Neuron (in vitro differentiated cells): ENCODE data around the gene ZFPL1.

Experiments
- H2AFZ ChIP-seq: one replicate; pipeline ENCODE4 v1.6.1; 2013; ENCODE audit warnings: low read depth, mild to moderate bottlenecking, inconsistent platforms, low read length, moderate library complexity
- H3K27me3 ChIP-seq: one replicate; pipeline ENCODE4 v1.6.1; 2013; ENCODE audit warnings: low read length; ENCODE audit not compliant: insufficient read depth
- H3K36me3 ChIP-seq: one replicate; pipeline ENCODE4 v1.6.1; 2013; ENCODE audit warnings: low read length; ENCODE audit not compliant: insufficient read depth
- H3K4me1 ChIP-seq: one replicate; pipeline ENCODE4 v1.6.1; 2013; ENCODE audit warnings: low read length; ENCODE audit not compliant: insufficient read depth
- H3K4me3 ChIP-seq: 2 replicates; pipeline ENCODE4 v1.5.1; 2013; ENCODE audit warnings: mild to moderate bottlenecking, low read length, moderate library complexity
- H3K9me3 ChIP-seq: one replicate; pipeline ENCODE4 v1.6.1; 2013; ENCODE audit warnings: low read length

Gene ZFPL1

GRCh38 chr11:65083834-65084597, at the start of gene ZFPL1, which contains the start of gene CDCA5:
Gene ZFPL1 (plus strand): TSS chr11:65084222. CDS start chr11:65084699, 477 bp downstream.
Gene CDCA5 (minus strand): TSS chr11:65084040. CDS start chr11:65083978, 62 bp downstream.
- Histone ChIP-seq H3K36me3 (peaks cover 63% of the 10 kb centered on the region), H3K4me3 (peak within 1 kb of the TSS; percentile 88), H2AFZ (peak within 1 kb of the TSS; percentile 66), H3K27me3 (no peaks in the 10 kb centered on the region), H3K4me1 (peaks cover 19% of the 10 kb centered on the region), H3K9me3 (no peaks in the 10 kb centered on the region)

GRCh38 chr11:65034423-65034822, 49.6 kb upstream of the ZFPL1 start:
- peaks cover 27% of the 10 kb centered on the region for H3K36me3 ChIP-seq
- H3K27me3 ChIP-seq = no peaks in the 10 kb centered on the region
- H3K4me1 ChIP-seq = no peaks in the 10 kb centered on the region
- no peak overlapping the region for H2AFZ ChIP-seq
- H3K4me3 ChIP-seq = no peak overlapping the region
- H3K9me3 ChIP-seq = no peaks in the 10 kb centered on the region

- H3K27me3 ChIP-seq = no peaks in the 10 kb centered on the region
- no peak overlapping the region for H2AFZ ChIP-seq
- H3K36me3 ChIP-seq = peaks cover 27% of the 10 kb centered on the region
- no peaks in the 10 kb centered on the region for H3K4me1 ChIP-seq
- H3K9me3 ChIP-seq = no peaks in the 10 kb centered on the region
- no peak overlapping the region for H3K4me3 ChIP-seq
These were observed 48.4 kb upstream of the ZFPL1 start for GRCh38 chr11:65035579-65035978.

- H3K4me3 ChIP-seq = no peak overlapping the region
- H3K36me3 ChIP-seq = peaks cover 25% of the 10 kb centered on the region
- H3K4me1 ChIP-seq = no peaks in the 10 kb centered on the region
- H3K9me3 ChIP-seq = no peaks in the 10 kb centered on the region
- H2AFZ ChIP-seq = no peak overlapping the region
- no peaks in the 10 kb centered on the region for H3K27me3 ChIP-seq
These were observed 47.1 kb upstream of the ZFPL1 start for GRCh38 chr11:65036931-65037330.

GRCh38 chr11:65040520-65040846, 43.5 kb upstream of the ZFPL1 start:
- Histone ChIP-seq H3K9me3 (no peaks in the 10 kb centered on the region), H3K4me1 (peaks cover 4% of the 10 kb centered on the region), H3K27me3 (no peaks in the 10 kb centered on the region), H2AFZ (peak overlapping the region; percentile 86), H3K36me3 (peaks cover 27% of the 10 kb centered on the region), H3K4me3 (peak overlapping the region; percentile 85)

GRCh38 chr11:65040847-65041622, 43.0 kb upstream of the ZFPL1 start, which contains the start of gene SAC3D1:
Gene SAC3D1 (plus strand): TSS chr11:65041210. CDS start chr11:65041293, 83 bp downstream.
- no peaks in the 10 kb centered on the region for H3K9me3 ChIP-seq
- H3K27me3 ChIP-seq = no peaks in the 10 kb centered on the region
- peak within 1 kb of the TSS; percentile 85 for H3K4me3 ChIP-seq
- peak within 1 kb of the TSS; percentile 86 for H2AFZ ChIP-seq
- peaks cover 25% of the 10 kb centered on the region for H3K36me3 ChIP-seq
- peaks cover 4% of the 10 kb centered on the region for H3K4me1 ChIP-seq

- H3K27me3 ChIP-seq = no peaks in the 10 kb centered on the region
- no peak overlapping the region for H2AFZ ChIP-seq
- H3K36me3 ChIP-seq = peaks cover 23% of the 10 kb centered on the region
- H3K4me3 ChIP-seq = peak overlapping the region; percentile 85
- no peaks in the 10 kb centered on the region for H3K9me3 ChIP-seq
- peaks cover 4% of the 10 kb centered on the region for H3K4me1 ChIP-seq
These were observed 41.1 kb upstream of the ZFPL1 start for GRCh38 chr11:65042891-65043290.

- Histone ChIP-seq H3K27me3 (no peaks in the 10 kb centered on the region), H3K4me1 (peaks cover 4% of the 10 kb centered on the region), H3K36me3 (peaks cover 21% of the 10 kb centered on the region), H3K9me3 (no peaks in the 10 kb centered on the region), H3K4me3 (no peak overlapping the region), H2AFZ (no peak overlapping the region)
These were observed 40.0 kb upstream of the ZFPL1 start for GRCh38 chr11:65043881-65044501.

- H3K4me1 ChIP-seq = peaks cover 4% of the 10 kb centered on the region
- H3K9me3 ChIP-seq = no peaks in the 10 kb centered on the region
- no peak overlapping the region for H3K4me3 ChIP-seq
- peaks cover 21% of the 10 kb centered on the region for H3K36me3 ChIP-seq
- no peaks in the 10 kb centered on the region for H3K27me3 ChIP-seq
- no peak overlapping the region for H2AFZ ChIP-seq
These were observed 39.0 kb upstream of the ZFPL1 start for GRCh38 chr11:65045061-65045460.

GRCh38 chr11:65045728-65046127, 38.3 kb upstream of the ZFPL1 start:
- peaks cover 21% of the 10 kb centered on the region for H3K36me3 ChIP-seq
- no peak overlapping the region for H2AFZ ChIP-seq
- H3K9me3 ChIP-seq = no peaks in the 10 kb centered on the region
- H3K4me1 ChIP-seq = peaks cover 4% of the 10 kb centered on the region
- no peaks in the 10 kb centered on the region for H3K27me3 ChIP-seq
- no peak overlapping the region for H3K4me3 ChIP-seq

- Histone ChIP-seq H3K9me3 (no peaks in the 10 kb centered on the region), H2AFZ (no peak overlapping the region), H3K4me3 (no peak overlapping the region), H3K27me3 (peaks cover 3% of the 10 kb centered on the region), H3K36me3 (peaks cover 21% of the 10 kb centered on the region), H3K4me1 (no peaks in the 10 kb centered on the region)
These were observed 36.2 kb upstream of the ZFPL1 start for GRCh38 chr11:65047581-65048422.

- no peak overlapping the region for H2AFZ ChIP-seq
- no peak overlapping the region for H3K4me3 ChIP-seq
- H3K27me3 ChIP-seq = peaks cover 9% of the 10 kb centered on the region
- no peaks in the 10 kb centered on the region for H3K4me1 ChIP-seq
- H3K9me3 ChIP-seq = no peaks in the 10 kb centered on the region
- H3K36me3 ChIP-seq = no peaks in the 10 kb centered on the region
These were observed 32.6 kb upstream of the ZFPL1 start for GRCh38 chr11:65051398-65051858.
